RWPE1 (cell line): Measurements from ENCODE around the gene EPM2AIP1.

Source experiments
- CTCF ChIA-PET: fragments of 350-600 bp; sonication (Branson Sonifier 250); formaldehyde crosslinking; extraction: SDS; loops from one replicate; lab custom pipeline; 2021; lab: Yijun Ruan, JAX
- POLR2A ChIA-PET: fragments of 400-600 bp; formaldehyde crosslinking; extraction: SDS; loops from one replicate; lab custom pipeline; 2020; ENCODE audit warnings: antibody characterized with exemption; ENCODE audit not compliant: low non-redundant PET; lab: Yijun Ruan, JAX
- DNase-seq: peaks from one replicate; pipeline ENCODE4 v3.0.0; 2012; ENCODE audit warnings: low spot score
- H3K27ac ChIP-seq: fragments of 450-650 bp; 2 replicates; pipeline ENCODE4 v1.5.1; 2017
- CTCF ChIP-seq: fragments of 450-650 bp; conservative IDR thresholded peaks from 2 replicates; pipeline ENCODE4 v1.5.1; 2017; ENCODE audit warnings: low read depth, mild to moderate bottlenecking

The EPM2AIP1 gene

GRCh38 chr3:37026851-37027250 lies 33.9 kb upstream of the EPM2AIP1 start:
- TF ChIP-seq CTCF = no peak
- no peak for DNase-seq
- ChIA-PET POLR2A (no interaction called here), CTCF (no interaction called here)
- no peak overlapping the region for H3K27ac ChIP-seq

GRCh38 chr3:37025561-37026335 lies 32.8 kb upstream of the EPM2AIP1 start:
- no peak for DNase-seq
- no peak for TF ChIP-seq CTCF
- H3K27ac ChIP-seq = no peak overlapping the region
- ChIA-PET CTCF (no interaction called here), POLR2A (no interaction called here)

GRCh38 chr3:37024820-37025405 lies 32.0 kb upstream of the EPM2AIP1 start:
- POLR2A ChIA-PET = no interaction called here
- CTCF ChIA-PET = no interaction called here
- no peak for DNase-seq
- TF ChIP-seq CTCF = no peak
- no peak overlapping the region for H3K27ac ChIP-seq

GRCh38 chr3:37024092-37024491 lies 31.2 kb upstream of the EPM2AIP1 start:
- no peak for DNase-seq
- no peak overlapping the region for H3K27ac ChIP-seq
- CTCF ChIA-PET = no interaction called here
- TF ChIP-seq CTCF = no peak
- POLR2A ChIA-PET = no interaction called here

- POLR2A ChIA-PET = no interaction called here
- DNase-seq = no peak
- no peak for TF ChIP-seq CTCF
- CTCF ChIA-PET = interaction anchor here (0.6 kb wide), 1 partner anchor 86 kb away, joined by 4 read pairs; no protein-coding TSS in a partner anchor
- H3K27ac ChIP-seq = no peak overlapping the region
Observed at GRCh38 chr3:37017683-37018082, 24.8 kb upstream of the EPM2AIP1 start.

GRCh38 chr3:37016903-37017302 lies 24.0 kb upstream of the EPM2AIP1 start:
- DNase-seq = no peak
- CTCF ChIA-PET = no interaction called here
- TF ChIP-seq CTCF = no peak
- POLR2A ChIA-PET = no interaction called here
- H3K27ac ChIP-seq = no peak overlapping the region
